Tibial nerve (tissue), 4 donors: ENCODE results near the gene SLC39A6. TPM values are rescaled to one million over a fixed set of nuclear protein-coding genes. Genes with fewer than 3 reads are reported as not detected.

Experiments
- DNase-seq, 2 donors: peaks; one replicate each; pipeline ENCODE4 v3.0.0-alpha.2; 2019; ENCODE audit warnings: low spot score in 2 of 2
- H3K27ac ChIP-seq, 4 donors: fragments of 200-600 bp; sonication (generic) in 3 of 4; one replicate each; pipeline ENCODE4 v1.5.1; 2017 to 2019; ENCODE audit warnings: mild to moderate bottlenecking in 1 of 4
- H3K27me3 ChIP-seq, 2 donors: fragments of 200-600 bp; sonication (generic) in 1 of 2; one replicate each; pipeline versions ENCODE4 v1.5.1 to v1.6.0; 2017 to 2019
- H3K36me3 ChIP-seq, 3 donors: fragments of 200-600 bp; sonication (generic); one replicate each; pipeline ENCODE4 v1.5.1; 2018 to 2019
- H3K4me1 ChIP-seq, 4 donors: fragments of 200-600 bp; sonication (generic) in 3 of 4; one replicate each; pipeline ENCODE4 v1.5.1; 2017 to 2019
- H3K4me3 ChIP-seq, 4 donors: fragments of 200-600 bp; sonication (generic) in 3 of 4; one replicate each; pipeline ENCODE4 v1.5.1; 2017 to 2019; ENCODE audit warnings: mild to moderate bottlenecking in 1 of 4, moderate library complexity in 1 of 4
- H3K9me3 ChIP-seq, 4 donors: fragments of 200-600 bp; sonication (generic) in 3 of 4; one replicate each; pipeline ENCODE4 v1.5.1; 2017 to 2019
- CTCF ChIP-seq, 5 experiments: fragments of 200-600 bp in 3 of 5; fragments of 450-650 bp in 2 of 5; sonication (generic) in 3 of 5; IDR thresholded peaks; one replicate each; pipeline ENCODE4 v1.5.1; 2016 to 2019; ENCODE audit warnings: antibody characterized with exemption in 5 of 5, mild to moderate bottlenecking in 3 of 5, moderate library complexity in 2 of 5
- EP300 ChIP-seq, 2 donors: sonication (generic); formaldehyde crosslinking; IDR thresholded peaks; one replicate each; pipeline ENCODE4 v1.6.1; 2017; ENCODE audit warnings: antibody characterized with exemption in 2 of 2, mild to moderate bottlenecking in 1 of 2
- POLR2A ChIP-seq, 2 donors: fragments of 450-650 bp; IDR thresholded peaks; one replicate each; pipeline ENCODE4 v1.6.1; 2017; ENCODE audit warnings: antibody characterized with exemption in 2 of 2, mild to moderate bottlenecking in 2 of 2, moderate library complexity in 2 of 2
- WGBS, 2 donors: methylation state at CpG; one replicate each; pipeline ENCODE4 v1.1.5; 2018; 5-methylcytosine and 5-hydroxymethylcytosine counted together
- total RNA-seq, 4 donors: library from RNA; depleted of rRNA; stranded (reverse); fragments of >200 nt; gene quantifications; one replicate each; pipeline ENCODE4 v1.1.0, GENCODE V29; 2016

Gene SLC39A6
- total RNA-seq, 4 donors from 2014 or later = 43.3 to 53.3 (median 44.0) TPM

GRCh38 chr18:36108196-36108595 is 20.9 kb downstream of the SLC39A6 start:
- WGBS, 2 donors = 40 to 46% methylated on average over 2 of the region's 2 CpGs
- H3K27ac ChIP-seq = no peak overlapping the region
- TF ChIP-seq CTCF (IDR thresholded peaks at IDR 0.05) (no peak), POLR2A (IDR thresholded peaks at IDR 0.05) (no peak), EP300 (IDR thresholded peaks at IDR 0.05) (no peak)
- no peaks in the 10 kb centered on the region for H3K9me3 ChIP-seq
- peaks cover 0 to 47% (median 0%) of the 10 kb centered on the region in 3 donors for H3K36me3 ChIP-seq
- H3K4me3 ChIP-seq = no peak overlapping the region
- no peak for DNase-seq
- H3K27me3 ChIP-seq = no peaks in the 10 kb centered on the region
- no peaks in the 10 kb centered on the region for H3K4me1 ChIP-seq

- TF ChIP-seq POLR2A (IDR thresholded peaks at IDR 0.05) (no peak), CTCF (IDR thresholded peaks at IDR 0.05) (no peak), EP300 (IDR thresholded peaks at IDR 0.05) (no peak)
- H3K27ac ChIP-seq = no peak overlapping the region
- no peaks in the 10 kb centered on the region for H3K27me3 ChIP-seq
- H3K4me3 ChIP-seq = no peak overlapping the region
- H3K9me3 ChIP-seq = peaks cover 0 to 6% (median 0%) of the 10 kb centered on the region in 4 donors
- no peak for DNase-seq
- peaks cover 0 to 40% (median 0%) of the 10 kb centered on the region in 3 donors for H3K36me3 ChIP-seq
- H3K4me1 ChIP-seq = no peaks in the 10 kb centered on the region
Measured at GRCh38 chr18:36107477-36107876, 21.7 kb downstream of the SLC39A6 start.

GRCh38 chr18:36104749-36105148 is 24.4 kb downstream of the SLC39A6 start:
- no peak overlapping the region for H3K4me3 ChIP-seq
- 88 to 100% methylated on average over 2 of the region's 2 CpGs for WGBS, 2 donors

GRCh38 chr18:36101943-36102342 is 27.2 kb downstream of the SLC39A6 start:
- H3K27me3 ChIP-seq = no peaks in the 10 kb centered on the region

More at GRCh38 chr18:36104749-36105148, 24.4 kb downstream of the SLC39A6 start:
- Histone ChIP-seq H3K9me3 (peaks cover 0 to 14% (median 0%) of the 10 kb centered on the region in 4 donors), H3K36me3 (peaks cover 0 to 13% (median 0%) of the 10 kb centered on the region in 3 donors), H3K27ac (no peak overlapping the region), H3K4me1 (no peaks in the 10 kb centered on the region), H3K27me3 (no peaks in the 10 kb centered on the region)
- TF ChIP-seq POLR2A (IDR thresholded peaks at IDR 0.05) (no peak), CTCF (IDR thresholded peaks at IDR 0.05) (no peak), EP300 (IDR thresholded peaks at IDR 0.05) (no peak)
- DNase-seq = no peak

GRCh38 chr18:36099311-36099710 is 29.8 kb downstream of the SLC39A6 start:
- Histone ChIP-seq H3K36me3 (no peaks in the 10 kb centered on the region), H3K4me3 (no peak overlapping the region), H3K4me1 (no peaks in the 10 kb centered on the region), H3K27ac (no peak overlapping the region), H3K27me3 (no peaks in the 10 kb centered on the region), H3K9me3 (peaks cover 0 to 14% (median 0%) of the 10 kb centered on the region in 4 donors)
- TF ChIP-seq POLR2A (IDR thresholded peaks at IDR 0.05) (no peak), EP300 (IDR thresholded peaks at IDR 0.05) (no peak), CTCF (IDR thresholded peaks at IDR 0.05) (no peak)
- DNase-seq = no peak

More at GRCh38 chr18:36101943-36102342, 27.2 kb downstream of the SLC39A6 start:
- no peak for DNase-seq
- H3K4me3 ChIP-seq = no peak overlapping the region
- peaks cover 0 to 14% (median 0%) of the 10 kb centered on the region in 4 donors for H3K9me3 ChIP-seq
- H3K36me3 ChIP-seq = no peaks in the 10 kb centered on the region
- no peak overlapping the region for H3K27ac ChIP-seq
- WGBS, 2 donors = 89 to 94% methylated on average over 7 of the region's 7 CpGs
- TF ChIP-seq CTCF (IDR thresholded peaks at IDR 0.05) (no peak), POLR2A (IDR thresholded peaks at IDR 0.05) (no peak), EP300 (IDR thresholded peaks at IDR 0.05) (no peak)
- no peaks in the 10 kb centered on the region for H3K4me1 ChIP-seq
